ENCODE measurements around the gene IL17RB. TPM values are rescaled to one million over a fixed set of nuclear protein-coding genes. Genes with fewer than 3 reads are reported as not detected.

IL17RB gene
- total and polyA plus RNA-seq, 5 donors from 2014 or later, result 2.5 to 5.1 (median 3.6) TPM

DNA sequence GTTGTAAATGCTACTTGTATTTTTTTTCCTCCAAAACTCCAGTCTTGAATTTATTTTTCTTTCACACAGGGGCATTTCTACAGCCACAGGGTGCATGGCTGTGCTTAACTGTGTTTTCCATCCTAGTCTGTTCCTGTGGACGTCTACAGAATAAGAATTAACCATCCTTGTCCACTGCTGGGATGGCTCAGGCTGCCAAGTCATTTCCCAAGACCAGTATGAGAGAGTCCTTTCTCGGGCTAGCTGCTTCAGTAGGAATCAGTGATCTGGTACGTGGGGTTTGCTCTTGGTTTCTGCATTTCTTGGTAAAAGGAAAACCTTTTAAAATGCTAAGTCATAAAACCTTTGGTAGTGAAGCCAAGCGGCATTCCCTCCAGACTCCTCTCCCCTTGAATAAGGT is 29.9 kb upstream of the IL17RB start:
- no peak overlapping the region for H3K4me3 Mint-ChIP-seq
- H3K36me3 Mint-ChIP-seq, result no peaks in the 10 kb centered on the region
- no peak overlapping the region for H3K27ac Mint-ChIP-seq
- no peak for ATAC-seq (ENCODE audit: low read depth in 2 of 2)
- DNase-seq, result no peak
- Histone ChIP-seq H3K27ac (ENCODE audit: insufficient read depth, low read length, poor library complexity, severe bottlenecking) (no peak overlapping the region), H3K27me3 (ENCODE audit: control insufficient read depth, insufficient read depth, low read length) (no peaks in the 10 kb centered on the region), H3K4me3 (ENCODE audit: low read depth, low read length) (no peak overlapping the region), H3K9me3 (ENCODE audit: control insufficient read depth in 2 of 2, low read length in 2 of 2) (no peaks in the 10 kb centered on the region), H3K36me3 (ENCODE audit: control insufficient read depth, insufficient read depth, low read length) (no peaks in the 10 kb centered on the region), H3K4me1 (ENCODE audit: control insufficient read depth, insufficient read depth, low read length, poor library complexity, severe bottlenecking) (no peaks in the 10 kb centered on the region)
- peaks cover 20% of the 10 kb centered on the region for H3K27me3 Mint-ChIP-seq
- peaks cover 0 to 2% (median 0%) of the 10 kb centered on the region in 7 donors for H3K9me3 Mint-ChIP-seq
- no peaks in the 10 kb centered on the region for H3K4me1 Mint-ChIP-seq

- Histone ChIP-seq H3K4me1 (ENCODE audit: control insufficient read depth, insufficient read depth, low read length, poor library complexity, severe bottlenecking) (no peaks in the 10 kb centered on the region), H3K36me3 (ENCODE audit: control insufficient read depth, insufficient read depth, low read length) (no peaks in the 10 kb centered on the region), H3K9me3 (ENCODE audit: control insufficient read depth in 2 of 2, low read length in 2 of 2) (no peaks in the 10 kb centered on the region), H3K27me3 (ENCODE audit: control insufficient read depth, insufficient read depth, low read length) (no peaks in the 10 kb centered on the region), H3K27ac (ENCODE audit: insufficient read depth, low read length, poor library complexity, severe bottlenecking) (no peak overlapping the region), H3K4me3 (ENCODE audit: low read depth, low read length) (no peak overlapping the region)
- peaks cover 20% of the 10 kb centered on the region for H3K27me3 Mint-ChIP-seq
- H3K36me3 Mint-ChIP-seq, result no peaks in the 10 kb centered on the region
- no peak overlapping the region for H3K27ac Mint-ChIP-seq
- peaks cover 0 to 2% (median 0%) of the 10 kb centered on the region in 7 donors for H3K9me3 Mint-ChIP-seq
- ATAC-seq (ENCODE audit: low read depth in 2 of 2), result no peak
- no peaks in the 10 kb centered on the region for H3K4me1 Mint-ChIP-seq
- no peak for DNase-seq
- no peak overlapping the region for H3K4me3 Mint-ChIP-seq
Measured at GRCh38 chr3:53817211-53817610, 29.2 kb upstream of the IL17RB start.

DNA sequence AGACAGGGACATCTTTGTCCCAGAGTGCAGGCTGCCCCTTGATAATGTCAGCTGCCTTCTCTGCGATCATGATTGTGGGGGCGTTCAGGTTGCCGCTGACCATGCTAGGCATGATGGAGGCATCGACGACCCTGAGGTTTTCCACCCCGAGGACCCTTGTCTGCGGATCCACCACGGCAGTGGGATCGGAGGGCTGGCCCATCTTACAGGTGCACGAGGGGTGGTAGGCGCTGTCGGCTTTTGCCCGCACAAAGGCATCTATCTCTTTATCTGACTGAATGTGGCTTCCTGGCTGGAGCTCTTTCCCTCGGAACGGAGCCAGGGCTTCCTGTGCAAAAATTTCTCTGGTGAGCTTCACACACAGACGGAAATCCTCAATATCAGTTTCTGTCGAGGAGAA is 28.6 kb upstream of the IL17RB start:
- DNase-seq, result no peak
- Histone ChIP-seq H3K27ac (ENCODE audit: insufficient read depth, low read length, poor library complexity, severe bottlenecking) (no peak overlapping the region), H3K4me3 (ENCODE audit: low read depth, low read length) (no peak overlapping the region), H3K27me3 (ENCODE audit: control insufficient read depth, insufficient read depth, low read length) (no peaks in the 10 kb centered on the region), H3K4me1 (ENCODE audit: control insufficient read depth, insufficient read depth, low read length, poor library complexity, severe bottlenecking) (no peaks in the 10 kb centered on the region), H3K36me3 (ENCODE audit: control insufficient read depth, insufficient read depth, low read length) (no peaks in the 10 kb centered on the region), H3K9me3 (ENCODE audit: control insufficient read depth in 2 of 2, low read length in 2 of 2) (no peaks in the 10 kb centered on the region)
- H3K27ac Mint-ChIP-seq, result no peak overlapping the region
- peaks cover 20% of the 10 kb centered on the region for H3K27me3 Mint-ChIP-seq
- no peaks in the 10 kb centered on the region for H3K4me1 Mint-ChIP-seq
- H3K4me3 Mint-ChIP-seq, result no peak overlapping the region
- peaks cover 0 to 2% (median 0%) of the 10 kb centered on the region in 7 donors for H3K9me3 Mint-ChIP-seq
- no peak for ATAC-seq (ENCODE audit: low read depth in 2 of 2)
- no peaks in the 10 kb centered on the region for H3K36me3 Mint-ChIP-seq

GRCh38 chr3:53818221-53819162 is 27.9 kb upstream of the IL17RB start:
- DNase-seq, result no peak
- no peaks in the 10 kb centered on the region for H3K4me1 ChIP-seq (ENCODE audit: control insufficient read depth, insufficient read depth, low read length, poor library complexity, severe bottlenecking)
- H3K9me3 Mint-ChIP-seq, result peaks cover 0 to 2% (median 0%) of the 10 kb centered on the region in 7 donors
- peaks cover 20% of the 10 kb centered on the region for H3K27me3 Mint-ChIP-seq
- H3K4me1 Mint-ChIP-seq, result no peaks in the 10 kb centered on the region
- H3K27ac ChIP-seq (ENCODE audit: insufficient read depth, low read length, poor library complexity, severe bottlenecking), result no peak overlapping the region
- no peak overlapping the region for H3K27ac Mint-ChIP-seq
- no peaks in the 10 kb centered on the region for H3K36me3 Mint-ChIP-seq
- H3K9me3 ChIP-seq (ENCODE audit: control insufficient read depth in 2 of 2, low read length in 2 of 2), result no peaks in the 10 kb centered on the region
- no peak overlapping the region for H3K4me3 Mint-ChIP-seq
- ATAC-seq (ENCODE audit: low read depth in 2 of 2), result no peak
- H3K27me3 ChIP-seq (ENCODE audit: control insufficient read depth, insufficient read depth, low read length), result no peaks in the 10 kb centered on the region
- H3K4me3 ChIP-seq (ENCODE audit: low read depth, low read length), result no peak overlapping the region
- no peaks in the 10 kb centered on the region for H3K36me3 ChIP-seq (ENCODE audit: control insufficient read depth, insufficient read depth, low read length)

DNA sequence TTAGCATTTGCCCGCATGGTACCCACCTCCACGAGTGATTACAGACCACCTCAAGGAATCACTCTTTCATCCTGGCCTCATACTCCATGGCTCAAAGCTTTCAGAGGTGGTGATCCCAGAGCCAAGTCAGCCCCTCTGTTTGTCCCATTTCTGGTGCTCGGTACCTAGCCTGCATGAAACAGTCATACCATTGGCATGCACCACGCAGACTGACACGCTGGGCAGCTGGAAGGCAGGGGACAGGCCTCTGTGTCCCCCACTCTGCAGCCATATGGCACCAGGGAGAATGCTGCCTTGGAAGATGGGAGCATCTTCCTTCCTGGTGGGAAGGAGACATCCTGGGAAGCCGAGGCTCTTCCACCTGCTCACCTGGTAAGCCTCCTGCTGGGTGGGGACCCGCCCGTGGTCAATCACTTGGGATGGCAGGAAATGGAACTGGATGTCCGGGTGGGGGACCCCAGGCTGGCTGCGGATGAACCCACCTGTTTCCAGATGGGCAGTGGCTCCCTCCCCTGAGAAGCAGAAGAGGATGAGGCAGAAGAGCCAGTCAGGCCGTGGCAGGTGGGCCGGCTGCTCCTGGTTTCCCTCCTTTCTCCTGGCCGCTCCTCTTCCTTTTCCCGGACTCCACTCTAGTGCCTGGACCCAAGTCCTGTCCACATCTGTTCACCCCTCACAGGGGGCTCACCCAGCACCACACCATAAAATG is 27.1 kb upstream of the IL17RB start:
- H3K36me3 Mint-ChIP-seq, result no peaks in the 10 kb centered on the region

DNA sequence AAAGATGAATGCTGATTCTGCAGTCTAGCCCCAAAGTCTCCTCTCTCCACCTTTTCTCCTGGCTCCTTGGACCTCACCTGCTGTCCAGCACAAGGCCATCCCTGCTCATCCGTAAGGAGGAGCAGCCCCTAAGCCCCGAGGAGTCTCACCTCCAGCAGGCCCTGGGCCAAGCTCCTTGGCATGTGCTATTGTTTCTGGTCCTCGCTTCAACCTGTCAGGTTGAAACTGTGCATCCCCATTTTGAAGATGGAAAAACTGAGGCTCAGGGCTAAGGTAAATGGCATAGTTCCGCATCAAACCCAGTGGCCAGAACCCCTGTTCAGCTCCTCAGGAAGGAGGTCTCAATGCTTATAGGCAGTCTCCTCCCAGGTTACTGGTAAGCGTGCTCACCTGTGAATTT is 26.3 kb upstream of the IL17RB start:
- no peaks in the 10 kb centered on the region for H3K36me3 Mint-ChIP-seq
- Histone ChIP-seq H3K9me3 (ENCODE audit: control insufficient read depth in 2 of 2, low read length in 2 of 2) (no peaks in the 10 kb centered on the region), H3K27me3 (ENCODE audit: control insufficient read depth, insufficient read depth, low read length) (no peaks in the 10 kb centered on the region), H3K36me3 (ENCODE audit: control insufficient read depth, insufficient read depth, low read length) (no peaks in the 10 kb centered on the region), H3K4me3 (ENCODE audit: low read depth, low read length) (no peak overlapping the region), H3K4me1 (ENCODE audit: control insufficient read depth, insufficient read depth, low read length, poor library complexity, severe bottlenecking) (no peaks in the 10 kb centered on the region), H3K27ac (ENCODE audit: insufficient read depth, low read length, poor library complexity, severe bottlenecking) (no peak overlapping the region)
- no peak for ATAC-seq (ENCODE audit: low read depth in 2 of 2)
- no peak overlapping the region for H3K4me3 Mint-ChIP-seq
- no peak overlapping the region for H3K27ac Mint-ChIP-seq
- H3K27me3 Mint-ChIP-seq, result peaks cover 15% of the 10 kb centered on the region
- H3K9me3 Mint-ChIP-seq, result peaks cover 0 to 2% (median 0%) of the 10 kb centered on the region in 7 donors
- peaks cover 0 to 2% (median 0%) of the 10 kb centered on the region in 4 donors for H3K4me1 Mint-ChIP-seq
- DNase-seq, result no peak

More for the DNA sequence above, 27.1 kb upstream of the IL17RB start:
- no peaks in the 10 kb centered on the region for H3K36me3 ChIP-seq (ENCODE audit: control insufficient read depth, insufficient read depth, low read length)
- H3K4me1 ChIP-seq (ENCODE audit: control insufficient read depth, insufficient read depth, low read length, poor library complexity, severe bottlenecking), result no peaks in the 10 kb centered on the region
- no peaks in the 10 kb centered on the region for H3K27me3 ChIP-seq (ENCODE audit: control insufficient read depth, insufficient read depth, low read length)
- DNase-seq, result no peak
- H3K27ac Mint-ChIP-seq, result no peak overlapping the region
- no peak overlapping the region for H3K4me3 ChIP-seq (ENCODE audit: low read depth, low read length)
- no peaks in the 10 kb centered on the region for H3K4me1 Mint-ChIP-seq
- H3K9me3 Mint-ChIP-seq, result peaks cover 0 to 2% (median 0%) of the 10 kb centered on the region in 7 donors
- no peak overlapping the region for H3K4me3 Mint-ChIP-seq
- no peak for ATAC-seq (ENCODE audit: low read depth in 2 of 2)
- H3K9me3 ChIP-seq (ENCODE audit: control insufficient read depth in 2 of 2, low read length in 2 of 2), result no peaks in the 10 kb centered on the region
- peaks cover 15% of the 10 kb centered on the region for H3K27me3 Mint-ChIP-seq
- H3K27ac ChIP-seq (ENCODE audit: insufficient read depth, low read length, poor library complexity, severe bottlenecking), result no peak overlapping the region

- ATAC-seq (ENCODE audit: low read depth in 2 of 2), result no peak
- Mint-ChIP-seq H3K4me1 (peaks cover 0 to 5% (median 0%) of the 10 kb centered on the region in 4 donors), H3K9me3 (peaks cover 0 to 2% (median 0%) of the 10 kb centered on the region in 7 donors), H3K27me3 (peaks cover 14% of the 10 kb centered on the region), H3K27ac (no peak overlapping the region), H3K36me3 (no peaks in the 10 kb centered on the region), H3K4me3 (no peak overlapping the region)
- no peak for DNase-seq
- H3K27ac ChIP-seq (ENCODE audit: insufficient read depth, low read length, poor library complexity, severe bottlenecking), result no peak overlapping the region
- H3K9me3 ChIP-seq (ENCODE audit: control insufficient read depth in 2 of 2, low read length in 2 of 2), result no peaks in the 10 kb centered on the region
- H3K4me3 ChIP-seq (ENCODE audit: low read depth, low read length), result no peak overlapping the region
- H3K4me1 ChIP-seq (ENCODE audit: control insufficient read depth, insufficient read depth, low read length, poor library complexity, severe bottlenecking), result no peaks in the 10 kb centered on the region
- H3K27me3 ChIP-seq (ENCODE audit: control insufficient read depth, insufficient read depth, low read length), result no peaks in the 10 kb centered on the region
- H3K36me3 ChIP-seq (ENCODE audit: control insufficient read depth, insufficient read depth, low read length), result no peaks in the 10 kb centered on the region
Measured at GRCh38 chr3:53820756-53821580, 25.4 kb upstream of the IL17RB start.
